ENCODE results near the gene PISD.

The PISD gene

DNA sequence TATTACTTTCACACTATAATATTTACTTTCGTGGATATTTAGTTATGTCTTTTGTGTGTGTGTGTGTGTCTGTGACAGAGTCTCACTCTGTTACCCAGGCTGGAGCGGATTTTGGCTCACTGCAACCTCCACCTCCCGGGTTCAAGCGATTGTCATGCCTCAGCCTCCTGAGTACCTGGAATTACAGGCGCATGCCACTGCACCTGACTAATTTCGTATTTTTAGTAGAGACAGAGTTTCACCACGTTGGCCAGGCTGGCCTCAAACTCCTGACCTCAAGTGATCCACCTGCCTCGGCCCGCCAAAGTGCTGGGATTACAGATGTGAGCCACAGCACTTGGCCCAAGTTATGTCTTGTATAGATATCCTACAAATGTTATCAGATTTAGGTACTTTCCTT is 9.9 kb downstream of the PISD start:
- no peak for DNase-seq

- DNase-seq: no peak
These were observed 10.4 kb downstream of the PISD start for GRCh38 chr22:31651664-31652063.

DNA sequence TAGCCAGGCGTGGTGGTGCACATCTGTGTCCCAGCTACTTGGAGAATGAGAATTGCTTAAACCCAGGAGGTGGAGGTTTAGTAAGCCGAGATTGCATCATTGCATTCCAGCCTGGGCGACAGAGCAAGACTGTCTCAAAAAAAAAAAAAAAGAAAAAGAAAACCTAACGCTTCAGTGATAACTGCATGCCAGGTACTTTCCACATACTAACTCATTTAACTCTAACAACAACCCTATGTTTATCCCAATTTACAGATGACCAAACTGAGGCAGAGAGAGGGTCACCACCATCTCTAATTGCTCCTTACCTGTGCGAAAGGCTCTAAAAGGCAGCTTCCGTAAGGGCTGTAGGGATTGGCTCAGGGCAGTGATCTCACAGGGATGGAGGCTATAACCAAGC is 11.6 kb downstream of the PISD start:
- DNase-seq: no peak

- no peak for DNase-seq
These were observed 14.3 kb downstream of the PISD start for GRCh38 chr22:31647523-31648320.

GRCh38 chr22:31647066-31647465 is 14.9 kb downstream of the PISD start:
- no peak for DNase-seq

- DNase-seq: no peak
These were observed 15.6 kb downstream of the PISD start for GRCh38 chr22:31646186-31647019.

- DNase-seq: no peak
These were observed 22.5 kb downstream of the PISD start for GRCh38 chr22:31639436-31640039.

GRCh38 chr22:31637891-31638618 is 24.0 kb downstream of the PISD start:
- no peak for DNase-seq

DNA sequence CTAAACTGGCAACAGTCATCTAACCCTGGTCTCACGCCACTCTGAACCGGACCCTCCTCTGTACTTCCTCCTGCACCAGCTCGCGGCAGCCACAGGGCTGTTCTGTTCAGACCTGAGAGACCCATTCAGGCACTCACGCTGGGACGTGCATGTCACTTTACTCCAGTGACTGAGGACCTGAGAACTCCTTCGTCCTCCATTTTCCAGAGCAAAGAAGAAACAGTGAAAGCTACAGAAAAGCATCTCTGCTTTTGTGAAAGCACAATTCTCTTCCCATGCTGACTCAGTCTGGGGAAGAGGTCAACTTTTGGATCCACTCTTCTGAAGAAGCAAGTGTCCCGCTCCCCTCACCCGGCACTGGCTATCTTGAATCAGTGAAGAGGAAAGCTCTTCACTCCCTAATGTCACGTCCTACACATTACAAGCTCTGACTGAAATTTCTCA is 24.5 kb downstream of the PISD start:
- DNase-seq: no peak

DNA sequence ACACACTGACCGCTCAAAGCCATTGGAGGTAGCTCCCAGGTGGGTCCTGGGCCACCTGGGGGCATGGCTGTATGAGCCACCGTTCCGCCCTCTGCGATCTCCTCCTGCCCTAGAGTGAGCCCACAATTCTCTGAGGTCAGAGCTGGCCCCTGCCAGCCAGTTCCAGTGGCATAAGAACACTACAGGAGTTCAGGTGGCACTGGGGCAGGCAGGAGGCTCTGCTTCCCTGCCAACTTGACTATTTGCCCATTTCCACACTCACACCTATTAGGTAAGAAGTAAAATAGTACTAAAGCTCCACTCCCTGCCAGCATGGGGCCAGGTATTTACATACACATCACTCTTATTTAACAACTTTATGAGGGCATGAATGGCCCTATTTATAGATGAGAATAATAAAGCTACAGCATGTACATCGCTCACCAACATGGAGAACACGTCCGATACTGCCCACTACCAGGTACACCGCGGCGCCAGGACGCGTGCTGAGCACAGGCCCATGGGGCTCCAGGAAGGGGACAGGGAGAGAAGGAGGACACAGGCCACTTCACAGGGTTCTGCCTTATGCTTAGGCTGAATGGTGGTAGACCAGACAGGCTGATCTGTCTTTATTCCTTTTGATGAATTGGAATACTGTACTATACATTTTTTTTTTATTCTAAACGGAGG is 26.2 kb downstream of the PISD start:
- DNase-seq: no peak

GRCh38 chr22:31631436-31631835 is 30.6 kb downstream of the PISD start:
- no peak for DNase-seq

DNA sequence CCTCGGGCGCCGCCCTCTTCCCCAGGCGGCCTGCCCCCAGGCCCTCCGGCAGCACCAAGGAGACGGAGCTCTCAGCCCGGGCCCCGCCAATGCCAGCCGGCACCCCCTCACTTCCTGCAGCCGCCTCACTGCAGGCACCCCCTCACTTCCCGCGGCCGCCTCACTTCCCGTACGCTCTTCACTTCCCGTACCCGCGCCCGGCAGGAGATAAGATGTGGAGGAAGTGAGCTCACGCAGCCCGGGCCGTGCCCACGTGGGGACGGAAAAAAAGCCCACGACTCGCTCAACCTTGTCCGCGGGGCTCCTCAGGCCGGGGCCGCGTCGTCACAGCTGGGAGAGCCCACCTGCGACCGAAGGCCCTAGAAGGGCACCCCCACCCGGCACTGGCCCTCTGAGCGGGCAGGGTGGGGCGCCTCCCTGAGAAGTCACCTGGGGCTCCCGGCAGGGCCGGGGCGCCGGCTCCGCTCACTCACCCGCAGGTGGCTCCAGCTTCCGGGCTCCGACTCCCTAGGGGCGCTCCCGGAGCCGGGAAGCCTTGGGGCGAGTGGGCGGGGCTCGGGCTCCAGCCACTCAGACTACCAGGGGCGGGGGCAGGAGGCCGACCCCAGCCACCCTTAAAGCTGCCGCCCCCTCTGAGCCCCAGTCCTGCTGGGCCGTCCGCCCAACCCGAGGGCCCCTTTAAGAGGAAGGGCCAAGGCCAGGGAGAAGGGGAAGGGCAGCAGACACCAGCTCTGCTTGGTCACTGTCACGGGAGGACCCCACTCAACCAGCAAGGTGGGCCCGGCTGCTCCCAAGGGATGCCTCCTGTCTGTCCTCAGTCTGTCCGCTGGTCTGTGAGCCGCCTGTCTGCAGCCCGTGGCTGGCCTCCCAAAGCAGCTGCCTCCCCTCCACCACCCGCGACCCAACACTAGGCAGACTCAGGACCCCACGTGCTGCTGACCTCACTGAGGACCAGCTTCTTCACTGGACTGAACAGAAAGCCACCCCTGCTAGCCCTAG is 31.4 kb downstream of the PISD start:
- no peak for DNase-seq

GRCh38 chr22:31629741-31630184 is 32.3 kb downstream of the PISD start:
- DNase-seq: no peak

DNA sequence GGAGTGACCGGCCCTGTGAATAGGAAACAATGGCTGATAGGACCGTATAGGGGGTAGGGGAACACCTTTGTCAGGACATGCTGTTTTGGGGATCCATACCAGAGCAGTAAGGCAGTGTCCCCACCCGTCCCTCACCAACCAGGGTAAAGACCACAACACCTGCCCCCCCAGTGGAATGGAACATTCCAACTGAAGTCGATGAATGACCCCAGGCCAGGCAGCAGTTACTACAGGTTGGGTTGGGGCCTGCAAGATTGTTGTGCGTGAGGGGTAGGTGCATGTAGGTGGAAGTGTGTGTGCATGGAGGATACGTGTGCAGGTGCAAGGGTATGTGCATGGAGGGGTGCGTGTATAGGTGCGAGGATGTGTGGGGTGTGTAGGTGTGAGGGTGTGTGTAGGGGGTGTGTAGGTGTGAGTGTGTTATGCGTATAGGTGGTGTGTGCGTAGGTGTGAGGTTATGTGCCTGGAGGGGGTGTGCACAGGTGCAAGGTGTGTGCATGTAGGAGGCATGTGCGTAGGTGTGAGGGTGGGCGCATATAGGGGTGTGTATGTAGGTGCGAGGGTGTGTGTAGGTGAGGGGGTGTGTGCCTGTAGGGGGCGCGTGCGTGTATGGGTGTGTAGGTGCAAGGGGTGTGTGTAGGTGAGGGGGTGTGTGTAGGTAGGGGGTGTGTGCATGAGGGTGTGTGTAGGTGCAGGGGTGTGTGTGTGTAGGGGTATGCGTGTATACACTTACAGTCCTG is 32.9 kb downstream of the PISD start:
- no peak for DNase-seq

GRCh38 chr22:31628362-31628761 is 33.7 kb downstream of the PISD start:
- DNase-seq: no peak

- DNase-seq: no peak
These were observed 34.7 kb downstream of the PISD start for GRCh38 chr22:31627223-31627731.

GRCh38 chr22:31626427-31627150 is 35.4 kb downstream of the PISD start:
- no peak for DNase-seq

GRCh38 chr22:31625661-31626426 is 36.2 kb downstream of the PISD start:
- no peak for DNase-seq

DNA sequence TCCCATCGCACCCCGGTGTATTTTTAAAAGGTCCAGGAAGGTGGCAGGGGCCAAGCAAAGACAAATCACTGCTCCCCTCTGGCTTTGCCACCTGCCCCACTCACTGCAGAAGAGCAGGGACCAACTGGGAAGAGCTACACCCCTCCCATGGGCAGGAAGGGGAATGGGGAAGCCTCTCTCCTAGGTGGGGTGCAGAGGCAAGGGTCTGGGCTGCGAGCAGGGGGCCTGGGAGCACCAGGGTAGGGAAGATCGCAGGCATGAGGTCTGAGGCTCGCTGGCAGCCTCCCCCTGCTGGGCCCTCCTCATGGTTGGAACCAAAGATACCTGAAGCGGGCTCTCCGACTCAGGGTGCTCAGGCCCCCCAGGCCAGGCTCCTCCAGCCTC is 36.8 kb downstream of the PISD start:
- no peak for DNase-seq

Measured in cortex of kidney (tissue), 1 donor.